H1 (cell line): ENCODE data around the gene HS6ST3. TPM values are rescaled to one million over a fixed set of nuclear protein-coding genes. Genes with fewer than 3 reads are reported as not detected.

Experiments
- CTCF ChIA-PET: fragments of 300-600 bp; sonication (Branson Sonifier 250); formaldehyde crosslinking; loops from one replicate; lab custom pipeline; 2021; ENCODE audit not compliant: partially characterized antibody; lab: Charles Lee
- POLR2A ChIA-PET: fragments of 300-600 bp; sonication (Branson Sonifier 250); formaldehyde crosslinking; loops from one replicate; lab custom pipeline; 2021; ENCODE audit warnings: inconsistent platforms; ENCODE audit not compliant: partially characterized antibody; lab: Charles Lee
- DNase-seq, 2 experiments: peaks; one replicate each; pipeline versions ENCODE4 v3.0.0 to v3.0.0-alpha.2; 2010 to 2022; ENCODE audit warnings: low spot score in 2 of 2, low read depth in 1 of 2, mixed read lengths in 1 of 2
- FAIRE-seq: peaks from 2 replicates; lab custom pipeline; 2011; peaks lifted over from hg19 to GRCh38; lab: Jason Lieb, UNC
- H2AFZ ChIP-seq: 2 replicates; pipeline ENCODE4 v1.8.1; 2012; ENCODE audit warnings: low read length, inconsistent platforms
- H2AK5ac ChIP-seq: 2 replicates; pipeline ENCODE4 v1.6.1; 2013; ENCODE audit warnings: low read depth, low read length
- H2BK120ac ChIP-seq: replicated peaks from 2 replicates; pipeline ENCODE3; 2013; ENCODE audit warnings: low read depth, low read length, inconsistent platforms
- H2BK12ac ChIP-seq: 2 replicates; pipeline ENCODE4 v1.6.1; 2013; ENCODE audit warnings: low read depth, low read length
- H2BK15ac ChIP-seq: 2 replicates; pipeline ENCODE4 v1.6.1; 2013; ENCODE audit warnings: low read length
- H2BK20ac ChIP-seq: 2 replicates; pipeline ENCODE4 v1.6.1; 2013; ENCODE audit warnings: low read length
- H2BK5ac ChIP-seq: 2 replicates; pipeline ENCODE4 v1.6.1; 2013; ENCODE audit warnings: low read depth, low read length
- H3K14ac ChIP-seq: 2 replicates; pipeline ENCODE4 v1.6.1; 2013; ENCODE audit warnings: inconsistent platforms; ENCODE audit not compliant: insufficient read length
- H3K18ac ChIP-seq: 2 replicates; pipeline ENCODE4 v1.6.1; 2013; ENCODE audit warnings: low read length; ENCODE audit errors: extremely low read depth
- H3K23ac ChIP-seq: 2 replicates; pipeline ENCODE4 v1.6.1; 2013; ENCODE audit warnings: inconsistent platforms; ENCODE audit not compliant: insufficient read length
- H3K23me2 ChIP-seq: 2 replicates; pipeline ENCODE4 v1.6.1; 2013; ENCODE audit warnings: low read depth, low read length
- H3K27ac ChIP-seq: 2 replicates; pipeline ENCODE4 v1.6.1; 2011; ENCODE audit warnings: low read depth, low read length, inconsistent platforms
- H3K27me3 ChIP-seq, 4 experiments: replicated peaks in 1 of 4; 1 replicate in 1 of 4; 2 replicates in 3 of 4; pipeline versions ENCODE4 v1.6.1 to v1.8.1; 2011 to 2013; ENCODE audit warnings: low read length in 3 of 4, mild to moderate bottlenecking in 3 of 4, inconsistent platforms in 2 of 4, mixed read lengths in 2 of 4, moderate library complexity in 1 of 4; ENCODE audit not compliant: control insufficient read depth in 3 of 4, insufficient read depth in 3 of 4; ENCODE audit errors: extremely low read depth in 1 of 4
- H3K36me3 ChIP-seq, 4 experiments: 2 replicates each; pipeline versions ENCODE4 v1.6.1 to v1.8.1; 2011 to 2013; ENCODE audit warnings: mild to moderate bottlenecking in 4 of 4, low read length in 3 of 4, moderate library complexity in 2 of 4, control low read depth in 1 of 4, inconsistent platforms in 1 of 4; ENCODE audit not compliant: insufficient read depth in 4 of 4, control insufficient read depth in 2 of 4
- H3K4ac ChIP-seq: replicated peaks from 2 replicates; pipeline ENCODE3; 2013; ENCODE audit warnings: low read length, low read depth, mixed read lengths, inconsistent platforms; ENCODE audit not compliant: insufficient read length
- H3K4me1 ChIP-seq, 4 experiments: replicated peaks in 1 of 4; 1 replicate in 1 of 4; 2 replicates in 3 of 4; pipeline versions ENCODE4 v1.6.1 to v1.8.1; 2011 to 2013; ENCODE audit warnings: low read length in 3 of 4, inconsistent platforms in 2 of 4, mixed read lengths in 1 of 4; ENCODE audit not compliant: insufficient read depth in 4 of 4, control insufficient read depth in 3 of 4
- H3K4me2 ChIP-seq, 2 experiments: 2 replicates each; pipeline versions ENCODE4 v1.6.1 to v1.8.1; 2011 to 2013; ENCODE audit warnings: low read depth in 2 of 2, low read length in 2 of 2, control low read depth in 1 of 2, inconsistent platforms in 1 of 2, mild to moderate bottlenecking in 1 of 2; ENCODE audit not compliant: insufficient read depth in 1 of 2
- H3K4me3 ChIP-seq, 4 experiments: fragments of 200-600, 300-600 bp in 1 of 4; sonication (generic), shearing (Covaris generic), sonication (Bioruptor Twin) in 1 of 4; 2 replicates each; pipeline versions ENCODE4 v1.5.1 to v1.8.1; 2011 to 2016; ENCODE audit warnings: low read length in 4 of 4, low read depth in 3 of 4, control low read depth in 2 of 4, inconsistent platforms in 2 of 4, mild to moderate bottlenecking in 2 of 4, mixed read lengths in 1 of 4, moderate library complexity in 1 of 4; ENCODE audit not compliant: insufficient read depth in 2 of 4; ENCODE audit errors: extremely low read depth in 1 of 4
- H3K56ac ChIP-seq: replicated peaks from 2 replicates; pipeline ENCODE3; 2013; ENCODE audit warnings: low read depth, mild to moderate bottlenecking, mixed read lengths, low read length, inconsistent platforms; ENCODE audit not compliant: insufficient read length
- H3K79me1 ChIP-seq: 2 replicates; pipeline ENCODE4 v1.6.1; 2013; ENCODE audit warnings: low read depth, low read length, control low read depth
- H3K79me2 ChIP-seq, 2 experiments: 2 replicates each; pipeline versions ENCODE4 v1.6.1 to v1.8.1; 2012 to 2013; ENCODE audit warnings: low read length in 2 of 2, mild to moderate bottlenecking in 2 of 2, inconsistent platforms in 1 of 2; ENCODE audit not compliant: insufficient read depth in 2 of 2, control insufficient read depth in 1 of 2
- H3K9ac ChIP-seq, 4 experiments: replicated peaks in 1 of 4; 1 replicate in 1 of 4; 2 replicates in 3 of 4; pipeline versions ENCODE4 v1.6.1 to v1.8.1; 2011 to 2013; ENCODE audit warnings: low read depth in 3 of 4, low read length in 3 of 4, control low read depth in 2 of 4, mild to moderate bottlenecking in 2 of 4, moderate library complexity in 2 of 4, inconsistent platforms in 1 of 4; ENCODE audit errors: extremely low read depth in 1 of 4
- H3K9me3 ChIP-seq, 2 experiments: 2 replicates each; pipeline versions ENCODE4 v1.6.1 to v1.8.1; 2012 to 2013; ENCODE audit warnings: mild to moderate bottlenecking in 2 of 2, moderate library complexity in 2 of 2, control low read depth in 1 of 2, inconsistent platforms in 1 of 2, low read depth in 1 of 2, low read length in 1 of 2, mixed read lengths in 1 of 2; ENCODE audit not compliant: insufficient read depth in 2 of 2
- H4K20me1 ChIP-seq, 2 experiments: replicated peaks in 1 of 2; 2 replicates each; pipeline versions ENCODE3 to v1.8.1; 2011 to 2013; ENCODE audit warnings: inconsistent platforms in 2 of 2, low read length in 2 of 2, mild to moderate bottlenecking in 1 of 2; ENCODE audit not compliant: insufficient read depth in 2 of 2, control insufficient read depth in 1 of 2
- H4K5ac ChIP-seq: 2 replicates; pipeline ENCODE4 v1.6.1; 2013; ENCODE audit warnings: low read length, low read depth, mixed read lengths, inconsistent platforms; ENCODE audit not compliant: insufficient read length
- H4K8ac ChIP-seq: 2 replicates; pipeline ENCODE4 v1.8.0; 2013; ENCODE audit warnings: mild to moderate bottlenecking, moderate library complexity, low read length, inconsistent platforms; ENCODE audit not compliant: insufficient read depth; ENCODE audit errors: extremely low read depth
- H4K91ac ChIP-seq: replicated peaks from 2 replicates; pipeline ENCODE3; 2013; ENCODE audit warnings: low read length, mixed read lengths, inconsistent platforms; ENCODE audit not compliant: insufficient read length
- ATF2 ChIP-seq: IDR thresholded peaks from 2 replicates; pipeline ENCODE4 v1.6.1; 2012; ENCODE audit warnings: low read length, inconsistent platforms
- BACH1 ChIP-seq: IDR thresholded peaks from 2 replicates; pipeline ENCODE4 v1.6.1; 2012; ENCODE audit warnings: low read length, improper control_type of control experiment
- CBX5 ChIP-seq: fragments of 300-800, 300-1000 bp; sonication (generic); IDR thresholded peaks from 2 replicates; pipeline ENCODE4 v1.7.1; 2016; ENCODE audit warnings: antibody characterized with exemption, low read length, low read depth
- EZH2 ChIP-seq: fragments of 200-600 bp; sonication (generic); IDR thresholded peaks from 2 replicates; pipeline ENCODE4 v1.7.1; 2012; ENCODE audit warnings: low read depth, mild to moderate bottlenecking, moderate library complexity, low read length, inconsistent platforms; ENCODE audit not compliant: severe bottlenecking
- MAX ChIP-seq: IDR thresholded peaks from 2 replicates; pipeline ENCODE4 v1.6.1; 2012; ENCODE audit warnings: inconsistent platforms
- NANOG ChIP-seq: IDR thresholded peaks from 2 replicates; pipeline ENCODE4 v1.6.1; 2011; ENCODE audit warnings: low read length, low read depth, mild to moderate bottlenecking, inconsistent platforms; ENCODE audit not compliant: insufficient read depth, poor library complexity, severe bottlenecking
- SP2 ChIP-seq: IDR thresholded peaks from 2 replicates; pipeline ENCODE4 v1.6.1; 2012; ENCODE audit warnings: mild to moderate bottlenecking, low read length, inconsistent platforms
- TAF7 ChIP-seq: optimal IDR thresholded peaks from 2 replicates; pipeline ENCODE3; 2011; ENCODE audit warnings: low read depth, mild to moderate bottlenecking, inconsistent platforms, low read length, moderate library complexity, borderline replicate concordance
- YY1 ChIP-seq: IDR thresholded peaks from 2 replicates; pipeline ENCODE4 v1.6.1; 2011; ENCODE audit warnings: low read depth, mild to moderate bottlenecking, low read length
- WGBS, 2 experiments: shearing (Covaris generic) in 1 of 2; methylation state at CpG; one replicate each; pipeline versions ENCODE4 v1.1.6 to v1.1.7; 2013 to 2015; ENCODE audit warnings: low lambda C conversion rate in 2 of 2, mixed read lengths in 2 of 2, inconsistent platforms in 1 of 2, low coverage in 1 of 2, missing lambda C conversion rate in 1 of 2; ENCODE audit not compliant: insufficient replicate concordance in 2 of 2, insufficient coverage in 1 of 2, insufficient read length in 1 of 2; ENCODE audit errors: extremely low coverage in 1 of 2, missing lambda C conversion rate in 1 of 2; 5-methylcytosine and 5-hydroxymethylcytosine counted together
- polyA plus RNA-seq, 7 experiments: library from polyadenylated mRNA; depleted of rRNA in 3 of 7; stranded (reverse) in 5 of 7; unstranded in 2 of 7; fragments of >200 nt in 5 of 7; fragments of 200-250 nt in 2 of 7; gene quantifications; 1 replicate in 5 of 7; 2 replicates in 1 of 7; 4 replicates in 1 of 7; pipeline versions ENCODE4 v1.2.1 to v1.2.3, GENCODE V29; 2011 to 2013; ENCODE audit warnings: missing spikeins in 2 of 7, mixed read lengths in 2 of 7
- total RNA-seq: library from RNA; stranded (reverse); fragmentation: NEBNext Ultra II Directional; extraction: Animal tissue kit (Norgen Biotek cat#: 25700); gene quantifications from 2 replicates; pipeline ENCODE4 v1.2.1, GENCODE V29; 2021
- TF ChIP-seq, protein P1 (sequence below), 3 experiments: IDR thresholded peaks; 1 replicate in 2 of 3; 2 replicates in 1 of 3; pipeline versions ENCODE4 v1.5.1 to v1.6.1; 2011; ENCODE audit warnings: low read length in 3 of 3, mild to moderate bottlenecking in 3 of 3, inconsistent platforms in 2 of 3, low read depth in 1 of 3, moderate library complexity in 1 of 3; ENCODE audit not compliant: insufficient read depth in 1 of 3; ENCODE audit errors: control extremely low read depth in 1 of 3

HS6ST3 gene
- total and polyA plus RNA-seq, 2 of the 8 experiments (the other 6 are each of a cell fraction or from before 2014, with no cell fraction given): 0.45 to 1.2 TPM

DNA sequence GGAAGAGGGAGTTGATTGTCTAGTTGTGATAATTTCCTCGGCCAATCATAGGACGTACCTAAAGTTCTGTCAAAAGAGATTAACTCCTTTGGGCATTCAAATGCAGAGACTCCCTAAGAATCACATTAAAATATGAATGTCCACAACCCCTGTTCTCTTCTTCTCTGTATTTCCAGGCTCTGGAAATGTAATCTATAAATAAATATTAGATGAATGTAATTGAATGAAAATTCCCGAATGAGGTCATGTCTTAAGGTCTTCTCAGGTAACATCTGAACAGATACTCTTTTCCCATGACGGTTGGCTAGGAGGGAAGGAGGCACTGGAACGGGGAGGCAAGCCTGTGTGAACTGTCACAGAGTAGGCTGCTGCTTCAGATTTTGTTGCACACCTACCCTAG, 759.2 kb downstream of the HS6ST3 start:
- Histone ChIP-seq H3K9ac (no peak overlapping the region), H3K9me3 (no peaks in the 10 kb centered on the region), H2BK5ac (no peak overlapping the region), H2AK5ac (no peak overlapping the region), H3K79me2 (no peaks in the 10 kb centered on the region), H2BK20ac (no peak overlapping the region), H3K23me2 (no peaks in the 10 kb centered on the region), H3K18ac (no peak overlapping the region), H2BK15ac (no peak overlapping the region), H4K20me1 (no peaks in the 10 kb centered on the region), H3K4me3 (no peak overlapping the region), H3K79me1 (no peaks in the 10 kb centered on the region), H4K91ac (no peak overlapping the region), H4K8ac (no peak overlapping the region), H3K4me2 (no peak overlapping the region), H2BK12ac (no peak overlapping the region), H3K27me3 (no peaks in the 10 kb centered on the region), H3K4ac (no peak overlapping the region), H2AFZ (no peak overlapping the region), H3K56ac (no peak overlapping the region), H3K4me1 (0 out of 7 replicates have a peak, but pooled peaks cover 0 to 3% (median 0%) of the 10 kb centered on the region in 4 experiments), H4K5ac (no peak overlapping the region), H3K14ac (no peak overlapping the region), H3K36me3 (no peaks in the 10 kb centered on the region; a peak in 1 of 8 replicates), H2BK120ac (no peak overlapping the region), H3K23ac (no peak overlapping the region), H3K27ac (no peak overlapping the region)
- no peak for DNase-seq
- WGBS, 2 experiments: 87% methylated on average over 5 of the region's 5 CpGs; no CpG with 5 or more reads in 1 of the 2 experiments
- ChIA-PET CTCF (no interaction called here), POLR2A (no interaction called here)
- no peak for FAIRE-seq
- no peak for TF ChIP-seq ATF2
- TF ChIP-seq MAX: no peak
- TF ChIP-seq EZH2: no peak
- no peak for TF ChIP-seq NANOG
- TF ChIP-seq YY1: no peak
- no peak for TF ChIP-seq SP2
- TF ChIP-seq CBX5: no peak
- TF ChIP-seq BACH1: no peak
- TF ChIP-seq, protein P1, sequence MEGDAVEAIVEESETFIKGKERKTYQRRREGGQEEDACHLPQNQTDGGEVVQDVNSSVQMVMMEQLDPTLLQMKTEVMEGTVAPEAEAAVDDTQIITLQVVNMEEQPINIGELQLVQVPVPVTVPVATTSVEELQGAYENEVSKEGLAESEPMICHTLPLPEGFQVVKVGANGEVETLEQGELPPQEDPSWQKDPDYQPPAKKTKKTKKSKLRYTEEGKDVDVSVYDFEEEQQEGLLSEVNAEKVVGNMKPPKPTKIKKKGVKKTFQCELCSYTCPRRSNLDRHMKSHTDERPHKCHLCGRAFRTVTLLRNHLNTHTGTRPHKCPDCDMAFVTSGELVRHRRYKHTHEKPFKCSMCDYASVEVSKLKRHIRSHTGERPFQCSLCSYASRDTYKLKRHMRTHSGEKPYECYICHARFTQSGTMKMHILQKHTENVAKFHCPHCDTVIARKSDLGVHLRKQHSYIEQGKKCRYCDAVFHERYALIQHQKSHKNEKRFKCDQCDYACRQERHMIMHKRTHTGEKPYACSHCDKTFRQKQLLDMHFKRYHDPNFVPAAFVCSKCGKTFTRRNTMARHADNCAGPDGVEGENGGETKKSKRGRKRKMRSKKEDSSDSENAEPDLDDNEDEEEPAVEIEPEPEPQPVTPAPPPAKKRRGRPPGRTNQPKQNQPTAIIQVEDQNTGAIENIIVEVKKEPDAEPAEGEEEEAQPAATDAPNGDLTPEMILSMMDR (IDR thresholded peaks at IDR 0.05; ENCODE audit: control extremely low read depth in 1 of 3, insufficient read depth in 1 of 3, low read depth in 1 of 3, low read length in 3 of 3): no peak
- no peak for TF ChIP-seq TAF7
